Fibroblast of villous mesenchyme (primary cell): ENCODE data around the gene PRKACB. TPM values are rescaled to one million over a fixed set of nuclear protein-coding genes. Genes with fewer than 3 reads are reported as not detected.
A peak's percentile ranks its signal among the peaks of the same experiment; 100 is the strongest.

Source experiments
- DNase-seq: peaks from one replicate; pipeline ENCODE4 v3.0.0-alpha.2; 2010; ENCODE audit warnings: low read depth
- H3K4me3 ChIP-seq: 2 replicates; pipeline ENCODE4 v1.5.1; 2011; ENCODE audit warnings: low read depth, mild to moderate bottlenecking, low read length
- CTCF ChIP-seq: IDR thresholded peaks from 2 replicates; pipeline ENCODE4 v1.5.1; 2012; ENCODE audit warnings: low read depth, mild to moderate bottlenecking, low read length; ENCODE audit not compliant: insufficient read depth
- total RNA-seq: library from RNA; depleted of rRNA; stranded (reverse); fragments of >200 nt; gene quantifications from 2 replicates; pipeline ENCODE4 v1.2.3, GENCODE V29; 2012

PRKACB gene
- total RNA-seq, 1 donor, result 31.5 TPM

- DNase-seq, result no peak
- H3K4me3 ChIP-seq, result no peak overlapping the region
- TF ChIP-seq CTCF, result no peak
These were observed 120.9 kb downstream of the PRKACB start for GRCh38 chr1:84264961-84265360.

GRCh38 chr1:84265867-84266266 lies 121.8 kb downstream of the PRKACB start:
- no peak for TF ChIP-seq CTCF
- no peak overlapping the region for H3K4me3 ChIP-seq
- DNase-seq, result no peak

- TF ChIP-seq CTCF, result no peak
- DNase-seq, result no peak
- no peak overlapping the region for H3K4me3 ChIP-seq
These were observed 122.7 kb downstream of the PRKACB start for GRCh38 chr1:84266748-84267147.

GRCh38 chr1:84267476-84267875 lies 123.4 kb downstream of the PRKACB start:
- DNase-seq, result no peak
- H3K4me3 ChIP-seq, result no peak overlapping the region
- no peak for TF ChIP-seq CTCF

GRCh38 chr1:84268346-84268745 lies 124.3 kb downstream of the PRKACB start:
- no peak for TF ChIP-seq CTCF
- DNase-seq, result no peak
- no peak overlapping the region for H3K4me3 ChIP-seq

- TF ChIP-seq CTCF, result no peak
- H3K4me3 ChIP-seq, result no peak overlapping the region
- DNase-seq, result no peak
These were observed 125.2 kb downstream of the PRKACB start for GRCh38 chr1:84269306-84269705.

GRCh38 chr1:84271441-84272151 lies 127.5 kb downstream of the PRKACB start:
- H3K4me3 ChIP-seq, result no peak overlapping the region
- TF ChIP-seq CTCF, result no peak
- DNase-seq, result peak; percentile 85
